ENCODE data around the gene APOA5. TPM values are rescaled to one million over a fixed set of nuclear protein-coding genes. Genes with fewer than 3 reads are reported as not detected.

APOA5 gene
- total RNA-seq, 1 experiment from 2014 or later: not detected

DNA sequence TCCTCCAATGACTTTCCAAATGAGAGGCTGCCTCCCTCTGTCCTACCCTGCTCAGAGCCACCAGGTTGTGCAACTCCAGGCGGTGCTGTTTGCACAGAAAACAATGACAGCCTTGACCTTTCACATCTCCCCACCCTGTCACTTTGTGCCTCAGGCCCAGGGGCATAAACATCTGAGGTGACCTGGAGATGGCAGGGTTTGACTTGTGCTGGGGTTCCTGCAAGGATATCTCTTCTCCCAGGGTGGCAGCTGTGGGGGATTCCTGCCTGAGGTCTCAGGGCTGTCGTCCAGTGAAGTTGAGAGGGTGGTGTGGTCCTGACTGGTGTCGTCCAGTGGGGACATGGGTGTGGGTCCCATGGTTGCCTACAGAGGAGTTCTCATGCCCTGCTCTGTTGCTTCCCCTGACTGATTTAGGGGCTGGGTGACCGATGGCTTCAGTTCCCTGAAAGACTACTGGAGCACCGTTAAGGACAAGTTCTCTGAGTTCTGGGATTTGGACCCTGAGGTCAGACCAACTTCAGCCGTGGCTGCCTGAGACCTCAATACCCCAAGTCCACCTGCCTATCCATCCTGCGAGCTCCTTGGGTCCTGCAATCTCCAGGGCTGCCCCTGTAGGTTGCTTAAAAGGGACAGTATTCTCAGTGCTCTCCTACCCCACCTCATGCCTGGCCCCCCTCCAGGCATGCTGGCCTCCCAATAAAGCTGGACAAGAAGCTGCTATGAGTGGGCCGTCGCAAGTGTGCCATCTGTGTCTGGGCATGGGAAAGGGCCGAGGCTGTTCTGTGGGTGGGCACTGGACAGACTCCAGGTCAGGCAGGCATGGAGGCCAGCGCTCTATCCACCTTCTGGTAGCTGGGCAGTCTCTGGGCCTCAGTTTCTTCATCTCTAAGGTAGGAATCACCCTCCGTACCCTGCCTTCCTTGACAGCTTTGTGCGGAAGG is 40.9 kb upstream of the APOA5 start:
- H3K36me3 Mint-ChIP-seq (ENCODE audit: insufficient read depth, unreplicated experiment): peaks cover 5% of the 10 kb centered on the region
- no peak overlapping the region for H3K4me3 Mint-ChIP-seq (ENCODE audit: unreplicated experiment)
- no peaks in the 10 kb centered on the region for H3K27me3 Mint-ChIP-seq (ENCODE audit: insufficient read depth, unreplicated experiment)
- ChIA-PET CTCF (interaction anchor here (0.6 to 7.0 kb wide), 3 partner anchors 25 to 98 kb away, joined by 3 to 124 read pairs (median 5); partner anchors contain the start of genes APOA5 and ZPR1), POLR2A (no interaction called here)
- intact Hi-C loops (cut with micrococcal nuclease): no loop called here
- TF ChIP-seq, protein P1, sequence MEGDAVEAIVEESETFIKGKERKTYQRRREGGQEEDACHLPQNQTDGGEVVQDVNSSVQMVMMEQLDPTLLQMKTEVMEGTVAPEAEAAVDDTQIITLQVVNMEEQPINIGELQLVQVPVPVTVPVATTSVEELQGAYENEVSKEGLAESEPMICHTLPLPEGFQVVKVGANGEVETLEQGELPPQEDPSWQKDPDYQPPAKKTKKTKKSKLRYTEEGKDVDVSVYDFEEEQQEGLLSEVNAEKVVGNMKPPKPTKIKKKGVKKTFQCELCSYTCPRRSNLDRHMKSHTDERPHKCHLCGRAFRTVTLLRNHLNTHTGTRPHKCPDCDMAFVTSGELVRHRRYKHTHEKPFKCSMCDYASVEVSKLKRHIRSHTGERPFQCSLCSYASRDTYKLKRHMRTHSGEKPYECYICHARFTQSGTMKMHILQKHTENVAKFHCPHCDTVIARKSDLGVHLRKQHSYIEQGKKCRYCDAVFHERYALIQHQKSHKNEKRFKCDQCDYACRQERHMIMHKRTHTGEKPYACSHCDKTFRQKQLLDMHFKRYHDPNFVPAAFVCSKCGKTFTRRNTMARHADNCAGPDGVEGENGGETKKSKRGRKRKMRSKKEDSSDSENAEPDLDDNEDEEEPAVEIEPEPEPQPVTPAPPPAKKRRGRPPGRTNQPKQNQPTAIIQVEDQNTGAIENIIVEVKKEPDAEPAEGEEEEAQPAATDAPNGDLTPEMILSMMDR (IDR thresholded peaks at IDR 0.05; ENCODE audit: unreplicated experiment): no peak
- no peaks in the 10 kb centered on the region for H3K4me1 Mint-ChIP-seq (ENCODE audit: insufficient read depth, unreplicated experiment)
- no peak overlapping the region for H3K27ac Mint-ChIP-seq (ENCODE audit: low read depth, unreplicated experiment)
- no TSS peak for BruUV-seq (replicated peaks)
- H3K9me3 Mint-ChIP-seq (ENCODE audit: unreplicated experiment): no peaks in the 10 kb centered on the region
- DNase-seq (ENCODE audit: unreplicated experiment): no peak

DNA sequence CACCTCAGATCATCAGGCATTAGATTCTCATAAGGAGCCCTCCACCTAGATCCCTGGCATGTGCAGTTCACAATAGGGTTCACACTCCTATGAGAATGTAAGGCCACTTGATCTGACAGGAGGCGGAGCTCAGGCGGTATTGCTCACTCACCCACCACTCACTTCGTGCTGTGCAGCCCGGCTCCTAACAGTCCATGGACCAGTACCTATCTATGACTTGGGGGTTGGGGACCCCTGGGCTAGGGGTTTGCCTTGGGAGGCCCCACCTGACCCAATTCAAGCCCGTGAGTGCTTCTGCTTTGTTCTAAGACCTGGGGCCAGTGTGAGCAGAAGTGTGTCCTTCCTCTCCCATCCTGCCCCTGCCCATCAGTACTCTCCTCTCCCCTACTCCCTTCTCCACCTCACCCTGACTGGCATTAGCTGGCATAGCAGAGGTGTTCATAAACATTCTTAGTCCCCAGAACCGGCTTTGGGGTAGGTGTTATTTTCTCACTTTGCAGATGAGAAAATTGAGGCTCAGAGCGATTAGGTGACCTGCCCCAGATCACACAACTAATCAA is 40.2 kb upstream of the APOA5 start:
- no peaks in the 10 kb centered on the region for H3K9me3 Mint-ChIP-seq (ENCODE audit: unreplicated experiment)
- POLR2A ChIA-PET: no interaction called here
- H3K4me1 Mint-ChIP-seq (ENCODE audit: insufficient read depth, unreplicated experiment): no peaks in the 10 kb centered on the region
- peaks cover 5% of the 10 kb centered on the region for H3K36me3 Mint-ChIP-seq (ENCODE audit: insufficient read depth, unreplicated experiment)
- intact Hi-C loops (cut with micrococcal nuclease): no loop called here
- TF ChIP-seq, protein P1 (IDR thresholded peaks at IDR 0.05; ENCODE audit: unreplicated experiment): no peak
- H3K27me3 Mint-ChIP-seq (ENCODE audit: insufficient read depth, unreplicated experiment): no peaks in the 10 kb centered on the region
- CTCF ChIA-PET: interaction anchor here (0.8 to 7.0 kb wide), 3 partner anchors 42 to 282 kb away, joined by 3 to 124 read pairs (median 3); partner anchors contain the start of genes APOA5 and ZPR1
- no peak overlapping the region for H3K27ac Mint-ChIP-seq (ENCODE audit: low read depth, unreplicated experiment)
- H3K4me3 Mint-ChIP-seq (ENCODE audit: unreplicated experiment): no peak overlapping the region
- no TSS peak for BruUV-seq (replicated peaks)
- DNase-seq (ENCODE audit: unreplicated experiment): no peak

DNA sequence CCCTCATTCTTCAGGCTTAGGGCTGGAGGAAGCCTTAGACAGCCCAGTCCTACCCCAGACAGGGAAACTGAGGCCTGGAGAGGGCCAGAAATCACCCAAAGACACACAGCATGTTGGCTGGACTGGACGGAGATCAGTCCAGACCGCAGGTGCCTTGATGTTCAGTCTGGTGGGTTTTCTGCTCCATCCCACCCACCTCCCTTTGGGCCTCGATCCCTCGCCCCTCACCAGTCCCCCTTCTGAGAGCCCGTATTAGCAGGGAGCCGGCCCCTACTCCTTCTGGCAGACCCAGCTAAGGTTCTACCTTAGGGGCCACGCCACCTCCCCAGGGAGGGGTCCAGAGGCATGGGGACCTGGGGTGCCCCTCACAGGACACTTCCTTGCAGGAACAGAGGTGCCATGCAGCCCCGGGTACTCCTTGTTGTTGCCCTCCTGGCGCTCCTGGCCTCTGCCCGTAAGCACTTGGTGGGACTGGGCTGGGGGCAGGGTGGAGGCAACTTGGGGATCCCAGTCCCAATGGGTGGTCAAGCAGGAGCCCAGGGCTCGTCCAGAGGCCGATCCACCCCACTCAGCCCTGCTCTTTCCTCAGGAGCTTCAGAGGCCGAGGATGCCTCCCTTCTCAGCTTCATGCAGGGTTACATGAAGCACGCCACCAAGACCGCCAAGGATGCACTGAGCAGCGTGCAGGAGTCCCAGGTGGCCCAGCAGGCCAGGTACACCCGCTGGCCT is 38.7 kb upstream of the APOA5 start:
- Mint-ChIP-seq H3K36me3 (ENCODE audit: insufficient read depth, unreplicated experiment) (peaks cover 3% of the 10 kb centered on the region), H3K4me1 (ENCODE audit: insufficient read depth, unreplicated experiment) (no peaks in the 10 kb centered on the region), H3K27me3 (ENCODE audit: insufficient read depth, unreplicated experiment) (no peaks in the 10 kb centered on the region), H3K9me3 (ENCODE audit: unreplicated experiment) (no peaks in the 10 kb centered on the region), H3K4me3 (ENCODE audit: unreplicated experiment) (no peak overlapping the region), H3K27ac (ENCODE audit: low read depth, unreplicated experiment) (no peak overlapping the region)
- BruUV-seq (replicated peaks): no TSS peak
- POLR2A ChIA-PET: interaction anchor here (0.6 kb wide), 1 partner anchor 17 kb away, joined by 3 read pairs; no protein-coding TSS in a partner anchor
- CTCF ChIA-PET: interaction anchor here (0.7 kb wide), 1 partner anchor 41 kb away, joined by 3 read pairs; no protein-coding TSS in a partner anchor
- no peak for DNase-seq (ENCODE audit: unreplicated experiment)
- TF ChIP-seq, protein P1 (IDR thresholded peaks at IDR 0.05; ENCODE audit: unreplicated experiment): no peak
- intact Hi-C loops (cut with micrococcal nuclease): no loop called here

Measured in MCF 10A (cell line).